Jurkat, Clone E6-1 (cell line): ENCODE measurements around the gene OGFRL1. TPM values are rescaled to one million over a fixed set of nuclear protein-coding genes. Genes with fewer than 3 reads are reported as not detected.
"Not testable (repeated sequence)": the region's sequence is repeated elsewhere in the genome, so short reads cannot be mapped to it uniquely, and the experiment has no call there.

Experiments
- DNase-seq: peaks from one replicate; pipeline ENCODE4 v3.0.0-alpha.2; 2011; ENCODE audit warnings: low read depth, low spot score
- H3K4me3 ChIP-seq: 2 replicates; pipeline ENCODE4 v1.5.1; 2011; ENCODE audit warnings: mild to moderate bottlenecking, low read length, control low read depth, moderate library complexity
- polyA plus RNA-seq: library from polyadenylated mRNA; unstranded; fragments of >200 nt; gene quantifications from one replicate; pipeline ENCODE4 v1.2.1, GENCODE V29; 2012; ENCODE audit warnings: missing spikeins; ENCODE audit not compliant: insufficient read length, insufficient read depth

Gene OGFRL1
- not detected for polyA plus RNA-seq

- H3K4me3 ChIP-seq = no peak within 1 kb of the TSS
- DNase-seq = no peak
These were observed at the start of gene OGFRL1 for GRCh38 chr6:71288228-71289038. Gene OGFRL1 (plus strand): TSS chr6:71288811. CDS start chr6:71288937, 126 bp downstream.

DNA sequence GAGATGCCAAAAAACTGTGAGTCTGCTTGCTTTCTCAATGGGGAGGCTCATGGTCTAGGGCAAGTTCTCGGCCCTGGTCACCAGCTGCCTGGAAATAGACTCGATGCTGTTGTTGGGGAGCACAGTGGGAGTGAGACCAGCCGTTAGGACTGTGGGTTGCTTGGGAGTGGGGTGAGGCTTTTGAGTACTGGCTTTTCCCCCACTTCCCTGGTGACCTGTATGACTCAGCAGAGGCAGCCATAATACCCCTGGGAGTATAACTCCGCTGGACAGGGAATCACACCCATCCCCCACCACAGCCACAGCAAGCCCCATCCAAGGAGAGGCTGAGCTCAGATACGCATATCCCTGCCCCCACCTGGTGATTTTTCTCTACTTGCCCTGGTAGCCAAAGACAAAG lies 48.9 kb upstream of the OGFRL1 start:
- H3K4me3 ChIP-seq = no peak overlapping the region
- no peak for DNase-seq

DNA sequence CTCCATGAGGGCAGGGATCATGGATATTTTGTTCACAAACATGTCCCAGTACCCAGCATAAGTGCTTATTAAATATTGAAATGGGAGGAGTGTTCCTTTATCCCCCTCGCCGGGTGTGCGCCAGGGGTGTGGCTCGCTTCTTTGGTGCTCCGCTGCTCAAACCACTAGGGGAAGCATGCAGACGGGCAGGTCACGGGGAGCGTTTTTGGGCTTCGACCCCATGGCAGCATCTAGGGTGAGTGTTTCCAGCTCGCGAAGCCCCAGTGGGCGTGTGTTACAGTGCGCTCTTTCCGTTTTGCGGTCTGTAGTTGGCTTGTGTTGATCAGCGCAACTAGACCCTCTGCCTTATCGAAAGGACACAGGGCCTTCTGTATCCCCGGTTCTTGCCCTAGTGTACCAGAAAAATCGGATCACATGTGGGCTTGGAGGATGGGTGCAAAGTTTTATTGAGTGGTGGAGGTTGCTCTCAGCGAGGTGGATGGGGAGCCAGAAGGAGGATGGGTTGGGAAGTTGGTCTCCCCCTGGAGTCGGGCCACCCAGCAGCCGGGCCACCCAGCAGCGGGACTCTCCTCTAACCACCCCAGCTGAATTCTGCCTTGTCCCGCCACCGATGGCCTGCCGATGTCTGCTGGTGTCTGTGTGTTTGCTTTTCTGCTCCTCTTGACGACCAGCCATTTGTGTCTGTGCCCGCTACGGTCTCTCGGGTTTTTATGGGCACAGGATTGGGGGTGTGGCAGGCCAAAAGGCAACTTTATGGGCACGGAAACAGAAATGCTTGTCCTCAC lies 43.2 kb upstream of the OGFRL1 start:
- no peak for DNase-seq
- H3K4me3 ChIP-seq = no peak overlapping the region

DNA sequence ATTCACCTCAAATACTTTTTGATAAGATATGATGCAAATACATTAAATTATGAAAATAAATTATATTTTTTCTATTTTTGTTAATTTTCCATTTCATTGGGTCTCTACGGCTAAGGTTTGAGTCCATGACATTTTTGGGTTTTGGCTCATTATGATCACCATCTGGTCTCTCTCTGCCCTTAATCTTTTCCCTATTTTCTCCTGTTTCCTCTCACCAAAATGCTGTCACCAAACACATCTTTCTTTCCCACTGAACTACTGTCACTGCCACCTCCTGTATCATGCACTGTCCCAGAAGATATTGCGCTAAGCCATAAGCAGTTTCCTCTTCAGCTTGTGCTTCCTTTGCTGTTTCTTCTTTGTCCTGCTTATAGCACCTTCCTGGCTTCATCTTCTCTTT lies 42.0 kb upstream of the OGFRL1 start:
- H3K4me3 ChIP-seq = no peak overlapping the region
- no peak for DNase-seq

- H3K4me3 ChIP-seq = no peak overlapping the region
- DNase-seq = no peak
These were observed 40.3 kb upstream of the OGFRL1 start for GRCh38 chr6:71248306-71248765.

- DNase-seq = no peak
- H3K4me3 ChIP-seq = no peak overlapping the region
These were observed 39.6 kb upstream of the OGFRL1 start for GRCh38 chr6:71248878-71249544.

GRCh38 chr6:71250099-71250602 lies 38.5 kb upstream of the OGFRL1 start:
- DNase-seq = no peak
- no peak overlapping the region for H3K4me3 ChIP-seq

GRCh38 chr6:71252410-71252809 lies 36.2 kb upstream of the OGFRL1 start:
- no peak for DNase-seq
- H3K4me3 ChIP-seq = no peak overlapping the region

DNA sequence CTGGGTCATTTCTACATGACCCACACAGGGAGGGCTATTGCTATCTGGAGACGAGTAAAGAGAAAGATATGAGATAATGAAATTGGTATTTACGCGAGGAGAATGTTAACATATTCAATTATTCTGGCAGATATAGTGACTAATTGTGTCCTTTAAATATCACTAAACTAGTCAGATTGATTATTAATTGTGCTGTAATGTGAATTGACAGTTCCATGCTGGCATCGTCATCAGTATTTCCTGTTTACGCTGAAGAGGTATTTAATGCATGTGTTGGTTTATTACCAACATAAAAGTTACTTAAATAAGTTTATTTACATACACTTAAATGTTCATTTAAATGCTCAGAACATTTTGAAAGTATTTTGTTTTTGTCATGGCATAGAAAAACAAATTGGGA lies 35.7 kb upstream of the OGFRL1 start:
- DNase-seq = no peak
- H3K4me3 ChIP-seq = no peak overlapping the region

GRCh38 chr6:71254323-71254722 lies 34.3 kb upstream of the OGFRL1 start:
- no peak overlapping the region for H3K4me3 ChIP-seq
- DNase-seq = no peak

GRCh38 chr6:71258078-71258866 lies 30.3 kb upstream of the OGFRL1 start:
- no peak overlapping the region for H3K4me3 ChIP-seq
- DNase-seq = no peak

GRCh38 chr6:71259888-71260604 lies 28.6 kb upstream of the OGFRL1 start:
- H3K4me3 ChIP-seq = no peak overlapping the region
- DNase-seq = no peak

DNA sequence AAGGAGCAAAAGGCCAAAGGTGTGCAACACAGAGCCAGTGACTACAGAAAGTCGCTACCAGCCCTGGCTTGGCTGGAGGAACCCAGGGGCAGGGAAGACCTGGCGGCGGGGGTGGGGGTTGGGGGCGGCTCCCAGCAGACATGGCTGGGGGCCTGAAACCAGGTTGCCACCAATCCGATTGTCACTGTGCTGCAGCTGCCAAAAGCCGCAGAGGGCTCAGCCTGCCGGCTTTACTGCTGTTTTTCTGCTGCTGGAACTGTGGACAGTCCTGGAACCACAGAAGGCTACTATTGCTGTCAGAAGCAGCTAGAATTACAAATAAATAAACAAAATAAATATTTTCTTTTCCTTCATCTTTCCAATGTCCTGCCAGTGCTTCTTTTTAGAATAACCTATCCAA lies 25.7 kb upstream of the OGFRL1 start:
- DNase-seq = no peak
- no peak overlapping the region for H3K4me3 ChIP-seq

DNA sequence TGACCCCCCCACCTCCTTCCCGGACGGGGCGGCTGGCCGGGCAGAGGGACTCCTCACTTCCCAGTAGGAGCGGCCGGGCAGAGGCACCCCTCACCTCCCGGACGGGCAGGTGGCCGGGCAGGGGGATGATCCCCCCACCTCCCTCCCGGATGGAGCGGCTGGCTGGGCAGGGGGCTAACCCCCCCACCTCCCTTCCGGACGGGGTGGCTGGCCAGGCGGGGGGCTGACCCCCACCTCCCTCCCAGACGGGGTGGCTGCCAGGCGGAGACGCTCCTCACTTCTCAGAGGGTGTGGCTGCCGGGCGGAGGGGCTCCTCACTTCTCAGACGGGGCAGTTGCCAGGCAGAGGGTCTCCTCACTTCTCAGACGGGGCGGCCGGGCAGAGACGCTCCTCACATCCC lies 22.2 kb upstream of the OGFRL1 start:
- not testable (repeated sequence) for H3K4me3 ChIP-seq, DNase-seq

DNA sequence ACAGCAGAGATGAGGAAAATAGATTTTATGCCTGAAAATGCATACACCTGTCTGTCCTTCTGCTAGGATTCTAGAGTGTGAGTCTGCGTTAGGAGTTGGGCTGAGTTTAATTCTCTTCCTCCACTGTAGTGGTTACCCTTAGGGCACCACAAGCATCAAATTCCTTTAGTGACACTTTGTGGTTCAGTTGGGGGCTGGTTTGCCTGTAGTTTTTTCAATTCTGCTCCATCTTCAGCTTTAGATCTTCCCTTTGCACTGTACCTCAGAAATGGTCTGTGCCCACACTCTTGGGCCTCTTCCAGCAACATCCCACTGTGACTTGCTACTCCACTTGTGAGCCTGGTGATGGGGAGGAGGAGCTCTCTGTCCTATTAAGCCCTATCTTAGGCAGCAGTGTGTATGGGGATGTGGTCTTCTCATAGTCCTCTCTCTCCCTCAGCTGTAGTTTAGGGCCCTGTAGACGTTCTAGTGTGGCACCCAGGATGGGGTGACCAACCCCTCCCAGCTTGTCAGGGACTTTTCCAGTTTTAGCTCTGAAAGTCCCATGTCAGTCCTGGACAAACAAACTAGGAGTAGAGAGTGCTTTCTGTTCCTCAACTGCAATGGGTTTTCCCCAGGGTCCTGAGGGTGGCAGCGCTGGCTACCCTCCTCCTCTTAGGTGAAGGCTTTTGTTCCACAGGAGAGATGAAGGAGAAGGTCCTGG lies 19.7 kb upstream of the OGFRL1 start:
- no peak for DNase-seq
- H3K4me3 ChIP-seq = no peak overlapping the region

GRCh38 chr6:71277926-71278600 lies 10.5 kb upstream of the OGFRL1 start:
- no peak for DNase-seq
- H3K4me3 ChIP-seq = no peak overlapping the region

DNA sequence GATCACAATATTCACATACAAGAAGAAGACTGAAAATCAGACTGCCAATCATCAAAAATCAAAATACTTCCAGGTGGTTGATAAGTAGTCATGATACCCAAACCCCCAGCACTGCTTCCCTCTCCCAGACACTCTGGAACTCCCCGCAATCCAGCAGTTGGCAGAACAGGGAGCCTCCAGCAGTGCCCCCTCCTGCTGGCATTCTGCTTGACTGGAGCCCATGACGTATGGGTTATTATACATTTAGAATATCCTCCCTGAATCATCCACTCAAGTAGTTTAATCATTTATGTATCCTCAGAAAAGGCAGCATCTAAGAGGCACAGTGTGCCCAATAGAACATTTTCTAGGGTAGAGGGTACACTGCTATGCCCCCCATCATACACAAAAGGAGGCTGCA lies 9.3 kb upstream of the OGFRL1 start:
- DNase-seq = no peak
- no peak overlapping the region for H3K4me3 ChIP-seq
